Vagina (tissue), 2 donors: Measurements from ENCODE around the gene GNG2.
"Not testable (repeated sequence)": the region's sequence is repeated elsewhere in the genome, so short reads cannot be mapped to it uniquely, and the experiment has no call there.

Source experiments
- POLR2AphosphoS5 ChIP-seq, 2 donors: sonication (generic); formaldehyde crosslinking; IDR thresholded peaks; one replicate each; pipeline ENCODE4 v1.9.0; 2017; ENCODE audit warnings: antibody characterized with exemption in 2 of 2, mild to moderate bottlenecking in 2 of 2, low read depth in 1 of 2; ENCODE audit not compliant: insufficient read depth in 1 of 2
- TF ChIP-seq, protein P1 (sequence below), 3 experiments: fragments of 450-650 bp in 2 of 3; fragments of 200-600 bp in 1 of 3; sonication (generic) in 1 of 3; IDR thresholded peaks; one replicate each; pipeline ENCODE4 v1.5.1; 2017 to 2019; ENCODE audit warnings: antibody characterized with exemption in 3 of 3, mild to moderate bottlenecking in 2 of 3, moderate library complexity in 2 of 3

DNA sequence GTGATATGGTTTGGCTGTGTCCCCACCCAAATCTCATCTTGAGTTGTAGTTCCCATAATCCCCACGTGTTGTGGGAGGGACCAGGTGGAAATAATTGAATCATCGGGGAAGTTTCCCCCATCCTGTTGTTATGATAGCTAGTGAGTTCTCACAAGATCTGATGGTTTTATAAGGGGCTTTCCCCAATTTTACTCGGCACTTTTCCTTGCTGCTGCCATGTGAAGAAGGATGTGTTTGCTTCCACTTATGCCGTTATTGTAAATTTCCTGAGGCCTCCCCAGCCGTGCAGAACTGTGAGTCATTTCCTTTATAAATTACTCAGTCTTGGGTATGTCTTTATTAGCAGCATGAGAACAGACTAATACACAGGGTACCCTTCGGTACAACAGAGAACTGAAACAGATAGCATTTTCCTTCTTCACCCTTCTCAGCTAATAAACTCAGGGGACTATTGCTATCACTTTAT, 45.3 kb downstream of the GNG2 start:
- TF ChIP-seq, protein P1, sequence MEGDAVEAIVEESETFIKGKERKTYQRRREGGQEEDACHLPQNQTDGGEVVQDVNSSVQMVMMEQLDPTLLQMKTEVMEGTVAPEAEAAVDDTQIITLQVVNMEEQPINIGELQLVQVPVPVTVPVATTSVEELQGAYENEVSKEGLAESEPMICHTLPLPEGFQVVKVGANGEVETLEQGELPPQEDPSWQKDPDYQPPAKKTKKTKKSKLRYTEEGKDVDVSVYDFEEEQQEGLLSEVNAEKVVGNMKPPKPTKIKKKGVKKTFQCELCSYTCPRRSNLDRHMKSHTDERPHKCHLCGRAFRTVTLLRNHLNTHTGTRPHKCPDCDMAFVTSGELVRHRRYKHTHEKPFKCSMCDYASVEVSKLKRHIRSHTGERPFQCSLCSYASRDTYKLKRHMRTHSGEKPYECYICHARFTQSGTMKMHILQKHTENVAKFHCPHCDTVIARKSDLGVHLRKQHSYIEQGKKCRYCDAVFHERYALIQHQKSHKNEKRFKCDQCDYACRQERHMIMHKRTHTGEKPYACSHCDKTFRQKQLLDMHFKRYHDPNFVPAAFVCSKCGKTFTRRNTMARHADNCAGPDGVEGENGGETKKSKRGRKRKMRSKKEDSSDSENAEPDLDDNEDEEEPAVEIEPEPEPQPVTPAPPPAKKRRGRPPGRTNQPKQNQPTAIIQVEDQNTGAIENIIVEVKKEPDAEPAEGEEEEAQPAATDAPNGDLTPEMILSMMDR (IDR thresholded peaks at IDR 0.05): not testable (repeated sequence)
- TF ChIP-seq POLR2AphosphoS5 (IDR thresholded peaks at IDR 0.05; ENCODE audit: insufficient read depth in 1 of 2, low read depth in 1 of 2): not testable (repeated sequence)
